ENCODE measurements around the gene MRPL39. TPM values are rescaled to one million over a fixed set of nuclear protein-coding genes. Genes with fewer than 3 reads are reported as not detected.

MRPL39 gene
- total RNA-seq (10 to 100 TPM; 35.5 to 48.8 TPM), polyA plus RNA-seq (ENCODE audit: insufficient read depth, low read depth, low replicate concordance) (66.7 TPM)
- long read RNA-seq, donor 1, transcript MRPL39-202 (10 exons, 1,110 nt): major isoform, 23 of 23 reads
- long read RNA-seq, donor 1, partial matches to known transcripts: 0 of 23 reads
- long read RNA-seq, donor 1, other reads (novel, unspliced or antisense): 0 of 23 reads
- long read RNA-seq, donor 2, transcript MRPL39-202 (10 exons, 1,110 nt): major isoform, 19 of 19 reads
- long read RNA-seq, donor 2, partial matches to known transcripts: 0 of 19 reads
- long read RNA-seq, donor 2, other reads (novel, unspliced or antisense): 0 of 19 reads

- H3K4me3 ChIP-seq: peak within 1 kb of the TSS; percentile 98
- H3K36me3 ChIP-seq (ENCODE audit: low read depth, missing control alignments): no peaks in the 10 kb centered on the region
- intact Hi-C loops (cut with DNase I; ENCODE audit: low total_unique reads): loop anchor here (10.0 kb wide), 1 partner anchor 97 kb away; no protein-coding TSS in a partner anchor
- peak; percentile 88 for DNase-seq
- no peaks in the 10 kb centered on the region for H3K9me3 ChIP-seq
- H3K27me3 ChIP-seq: no peaks in the 10 kb centered on the region
- TF ChIP-seq, protein P1, sequence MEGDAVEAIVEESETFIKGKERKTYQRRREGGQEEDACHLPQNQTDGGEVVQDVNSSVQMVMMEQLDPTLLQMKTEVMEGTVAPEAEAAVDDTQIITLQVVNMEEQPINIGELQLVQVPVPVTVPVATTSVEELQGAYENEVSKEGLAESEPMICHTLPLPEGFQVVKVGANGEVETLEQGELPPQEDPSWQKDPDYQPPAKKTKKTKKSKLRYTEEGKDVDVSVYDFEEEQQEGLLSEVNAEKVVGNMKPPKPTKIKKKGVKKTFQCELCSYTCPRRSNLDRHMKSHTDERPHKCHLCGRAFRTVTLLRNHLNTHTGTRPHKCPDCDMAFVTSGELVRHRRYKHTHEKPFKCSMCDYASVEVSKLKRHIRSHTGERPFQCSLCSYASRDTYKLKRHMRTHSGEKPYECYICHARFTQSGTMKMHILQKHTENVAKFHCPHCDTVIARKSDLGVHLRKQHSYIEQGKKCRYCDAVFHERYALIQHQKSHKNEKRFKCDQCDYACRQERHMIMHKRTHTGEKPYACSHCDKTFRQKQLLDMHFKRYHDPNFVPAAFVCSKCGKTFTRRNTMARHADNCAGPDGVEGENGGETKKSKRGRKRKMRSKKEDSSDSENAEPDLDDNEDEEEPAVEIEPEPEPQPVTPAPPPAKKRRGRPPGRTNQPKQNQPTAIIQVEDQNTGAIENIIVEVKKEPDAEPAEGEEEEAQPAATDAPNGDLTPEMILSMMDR (IDR thresholded peaks at IDR 0.05): peak; percentile 38 to 70 (median 64)
- TF ChIP-seq POLR2A (IDR thresholded peaks at IDR 0.05): no peak
- peak within 1 kb of the TSS; percentile 88 to 90 for H3K27ac ChIP-seq
- H3K4me1 ChIP-seq: peaks cover 17% of the 10 kb centered on the region
- 0 to 1% methylated on average over 18 to 67 of the region's 71 CpGs for WGBS, 2 donors
Observed at GRCh38 chr21:25607151-25608043, at the start of gene MRPL39. Gene MRPL39 (minus strand): TSS chr21:25607481. CDS start chr21:25607475, 6 bp downstream.

- TF ChIP-seq, protein P1 (IDR thresholded peaks at IDR 0.05): no peak
- no peak for TF ChIP-seq POLR2A (IDR thresholded peaks at IDR 0.05)
- no peaks in the 10 kb centered on the region for H3K9me3 ChIP-seq
- no peak overlapping the region for H3K27ac ChIP-seq
- H3K4me3 ChIP-seq: no peak overlapping the region
- no peaks in the 10 kb centered on the region for H3K27me3 ChIP-seq
- no peaks in the 10 kb centered on the region for H3K36me3 ChIP-seq (ENCODE audit: low read depth, missing control alignments)
- intact Hi-C loops (cut with DNase I; ENCODE audit: low total_unique reads): no loop called here
- no peak for DNase-seq
- H3K4me1 ChIP-seq: no peaks in the 10 kb centered on the region
- 87 to 93% methylated on average over 2 of the region's 2 CpGs for WGBS, 2 donors
Observed at GRCh38 chr21:25656412-25656811, 49.1 kb upstream of the MRPL39 start.

DNA sequence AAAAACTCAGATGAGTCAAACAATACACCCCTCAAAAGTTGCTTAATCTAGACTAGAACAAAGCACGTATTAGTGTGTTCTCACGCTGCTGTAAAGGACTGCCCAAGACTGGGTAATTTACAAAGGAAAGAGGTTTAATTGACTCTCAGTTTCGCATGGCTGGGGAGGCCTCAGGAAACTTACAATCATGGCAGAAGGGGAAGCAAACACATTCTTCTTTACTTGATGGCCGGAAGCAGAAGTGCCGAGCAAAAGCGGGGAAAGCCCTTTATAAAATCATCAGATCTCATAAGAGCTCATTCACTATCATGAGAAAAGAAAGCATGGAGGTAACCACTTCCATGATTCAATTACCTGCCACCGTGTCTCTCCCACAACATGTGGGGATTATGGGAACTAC is 41.9 kb upstream of the MRPL39 start:
- no peak for DNase-seq
- no peak overlapping the region for H3K4me3 ChIP-seq
- H3K9me3 ChIP-seq: no peaks in the 10 kb centered on the region
- H3K27me3 ChIP-seq: no peaks in the 10 kb centered on the region
- no peak for TF ChIP-seq POLR2A (IDR thresholded peaks at IDR 0.05)
- H3K36me3 ChIP-seq (ENCODE audit: low read depth, missing control alignments): no peaks in the 10 kb centered on the region
- no peak overlapping the region for H3K27ac ChIP-seq
- WGBS, 2 donors: 73 to 76% methylated on average over 7 of the region's 7 CpGs
- H3K4me1 ChIP-seq: peaks cover 11% of the 10 kb centered on the region
- intact Hi-C loops (cut with DNase I; ENCODE audit: low total_unique reads): no loop called here

DNA sequence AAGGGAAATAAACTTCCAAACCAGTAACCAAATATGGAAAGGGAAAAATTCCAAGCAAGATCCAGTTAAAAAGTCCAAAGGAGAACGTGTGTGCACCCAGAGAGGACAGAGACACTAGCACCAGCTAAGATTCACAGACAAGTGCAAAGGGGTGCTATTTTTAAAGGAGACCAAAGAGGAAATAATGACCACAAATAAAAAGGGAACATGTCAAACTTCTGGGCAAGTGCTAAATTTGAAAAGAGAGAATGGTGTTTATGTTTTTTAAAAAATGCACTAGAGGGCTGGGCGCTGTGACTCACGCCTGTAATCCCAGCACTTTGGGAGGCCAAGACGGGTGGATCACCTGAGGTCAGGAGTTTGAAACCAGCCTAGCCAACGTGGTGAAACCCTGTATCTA is 40.4 kb upstream of the MRPL39 start:
- no peak overlapping the region for H3K27ac ChIP-seq
- H3K36me3 ChIP-seq (ENCODE audit: low read depth, missing control alignments): no peaks in the 10 kb centered on the region
- H3K4me3 ChIP-seq: no peak overlapping the region
- no peak for DNase-seq
- 68% methylated on average over 5 of the region's 5 CpGs for WGBS, 2 donors
- intact Hi-C loops (cut with DNase I; ENCODE audit: low total_unique reads): no loop called here
- peaks cover 11% of the 10 kb centered on the region for H3K4me1 ChIP-seq
- no peaks in the 10 kb centered on the region for H3K9me3 ChIP-seq
- H3K27me3 ChIP-seq: no peaks in the 10 kb centered on the region
- TF ChIP-seq, protein P1 (IDR thresholded peaks at IDR 0.05): no peak
- no peak for TF ChIP-seq POLR2A (IDR thresholded peaks at IDR 0.05)

DNA sequence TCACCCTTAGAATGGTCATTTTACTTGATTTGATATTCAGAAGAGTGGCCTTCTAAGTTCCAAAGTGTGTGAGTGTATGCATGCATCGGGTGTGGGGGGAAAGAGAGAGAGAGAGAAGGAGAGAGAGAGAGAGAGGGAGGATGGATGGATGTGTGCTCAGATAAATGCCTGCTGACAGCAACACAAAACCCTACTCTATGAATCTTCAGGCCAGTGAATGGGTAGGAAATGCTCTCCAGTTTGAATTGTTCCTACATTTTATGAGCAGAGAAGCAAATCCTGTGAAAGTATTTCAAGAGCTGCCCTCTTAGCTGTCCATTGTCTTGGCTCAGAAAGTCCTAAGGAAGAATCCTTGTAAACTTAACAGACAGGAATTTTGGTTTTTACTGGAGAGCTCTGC is 39.2 kb upstream of the MRPL39 start:
- no peaks in the 10 kb centered on the region for H3K9me3 ChIP-seq
- H3K27ac ChIP-seq: peak overlapping the region in 1 of 2 donors; percentile 63
- no peak overlapping the region for H3K4me3 ChIP-seq
- DNase-seq: no peak
- WGBS, 2 donors: 47 to 80% methylated on average over 1 of the region's 1 CpG
- no peaks in the 10 kb centered on the region for H3K36me3 ChIP-seq (ENCODE audit: low read depth, missing control alignments)
- intact Hi-C loops (cut with DNase I; ENCODE audit: low total_unique reads): no loop called here
- no peaks in the 10 kb centered on the region for H3K27me3 ChIP-seq
- TF ChIP-seq, protein P1 (IDR thresholded peaks at IDR 0.05): no peak
- TF ChIP-seq POLR2A (IDR thresholded peaks at IDR 0.05): no peak
- H3K4me1 ChIP-seq: peaks cover 11% of the 10 kb centered on the region
